ENCODE data around the gene CHID1. TPM values are rescaled to one million over a fixed set of nuclear protein-coding genes. Genes with fewer than 3 reads are reported as not detected.

Gene CHID1
- total RNA-seq, 2 donors from 2014 or later = 46.4 to 113 TPM

DNA sequence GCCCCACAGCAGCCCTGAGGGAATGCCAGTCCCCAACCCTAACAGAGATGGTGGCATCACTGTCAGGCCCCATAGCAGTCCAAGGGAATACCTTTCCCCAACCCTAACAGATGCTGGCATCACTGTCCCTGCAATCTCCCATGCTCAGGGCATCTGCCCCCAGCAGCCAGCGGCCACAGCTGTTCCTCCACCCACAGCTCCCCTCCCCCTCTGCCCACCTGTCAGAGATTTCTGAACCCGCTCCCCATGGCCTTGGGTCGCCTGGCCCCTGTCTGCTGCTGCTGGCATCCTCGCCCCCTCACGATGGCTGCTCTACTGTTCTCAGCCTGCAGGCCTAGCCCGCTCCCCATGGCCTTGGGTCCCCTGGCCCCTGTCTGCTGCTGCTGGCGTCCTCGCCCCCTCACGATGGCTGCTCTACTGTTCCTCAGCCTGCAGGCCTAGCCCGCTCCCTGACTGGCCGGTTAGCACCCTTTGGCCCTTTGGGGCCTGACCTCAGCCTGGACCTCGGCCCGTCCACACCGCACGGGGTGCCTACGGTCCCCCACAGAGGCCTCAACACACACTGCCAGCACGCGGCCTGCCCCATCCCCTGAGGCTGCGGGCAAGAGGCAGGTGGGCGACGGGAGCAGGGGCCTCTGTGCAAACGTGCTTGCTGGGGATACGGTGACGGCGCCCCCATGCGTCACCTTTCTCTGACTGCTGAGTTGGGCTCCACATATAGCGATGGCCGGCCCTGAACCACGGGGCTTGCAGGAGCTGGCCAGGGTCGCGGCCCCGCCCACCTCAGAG, 20.7 kb downstream of the CHID1 start:
- DNase-seq = no peak
- intact Hi-C loops (cut with DNase I) = no loop called here
- Histone ChIP-seq H3K4me3 (no peak overlapping the region), H3K4me1 (no peaks in the 10 kb centered on the region), H3K9ac (ENCODE audit: low read depth in 2 of 2, low read length in 2 of 2) (no peak overlapping the region), H3K27me3 (no peaks in the 10 kb centered on the region), H3K9me3 (no peaks in the 10 kb centered on the region), H3K36me3 (no peaks in the 10 kb centered on the region), H3K27ac (no peak overlapping the region)
- TF ChIP-seq, protein P1, sequence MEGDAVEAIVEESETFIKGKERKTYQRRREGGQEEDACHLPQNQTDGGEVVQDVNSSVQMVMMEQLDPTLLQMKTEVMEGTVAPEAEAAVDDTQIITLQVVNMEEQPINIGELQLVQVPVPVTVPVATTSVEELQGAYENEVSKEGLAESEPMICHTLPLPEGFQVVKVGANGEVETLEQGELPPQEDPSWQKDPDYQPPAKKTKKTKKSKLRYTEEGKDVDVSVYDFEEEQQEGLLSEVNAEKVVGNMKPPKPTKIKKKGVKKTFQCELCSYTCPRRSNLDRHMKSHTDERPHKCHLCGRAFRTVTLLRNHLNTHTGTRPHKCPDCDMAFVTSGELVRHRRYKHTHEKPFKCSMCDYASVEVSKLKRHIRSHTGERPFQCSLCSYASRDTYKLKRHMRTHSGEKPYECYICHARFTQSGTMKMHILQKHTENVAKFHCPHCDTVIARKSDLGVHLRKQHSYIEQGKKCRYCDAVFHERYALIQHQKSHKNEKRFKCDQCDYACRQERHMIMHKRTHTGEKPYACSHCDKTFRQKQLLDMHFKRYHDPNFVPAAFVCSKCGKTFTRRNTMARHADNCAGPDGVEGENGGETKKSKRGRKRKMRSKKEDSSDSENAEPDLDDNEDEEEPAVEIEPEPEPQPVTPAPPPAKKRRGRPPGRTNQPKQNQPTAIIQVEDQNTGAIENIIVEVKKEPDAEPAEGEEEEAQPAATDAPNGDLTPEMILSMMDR (IDR thresholded peaks at IDR 0.05) = no peak

DNA sequence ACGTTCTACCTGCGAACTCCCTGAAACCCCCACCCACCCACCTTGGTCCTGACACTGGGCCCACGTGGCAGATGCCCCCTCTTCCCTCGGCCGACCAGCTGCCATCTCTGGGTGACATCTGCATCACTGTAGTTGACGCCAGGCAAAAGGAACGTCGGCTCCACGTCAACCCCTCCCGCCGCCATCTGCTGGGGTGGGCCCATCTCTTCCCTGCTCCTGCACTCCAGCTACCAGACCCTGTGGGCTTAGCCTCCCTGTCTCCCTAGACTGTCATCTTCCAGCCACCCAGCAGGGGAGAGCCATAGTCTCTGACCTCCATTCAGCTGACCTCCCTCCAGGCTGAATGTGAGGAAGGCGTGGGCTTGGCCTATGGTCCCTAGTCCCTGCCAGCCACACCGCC, 21.4 kb downstream of the CHID1 start:
- no peaks in the 10 kb centered on the region for H3K27me3 ChIP-seq
- TF ChIP-seq, protein P1 (IDR thresholded peaks at IDR 0.05) = no peak
- H3K36me3 ChIP-seq = no peaks in the 10 kb centered on the region
- no peak overlapping the region for H3K27ac ChIP-seq
- no peak overlapping the region for H3K4me3 ChIP-seq
- intact Hi-C loops (cut with DNase I) = no loop called here
- no peaks in the 10 kb centered on the region for H3K4me1 ChIP-seq
- no peak overlapping the region for H3K9ac ChIP-seq (ENCODE audit: low read depth in 2 of 2, low read length in 2 of 2)
- no peaks in the 10 kb centered on the region for H3K9me3 ChIP-seq
- no peak for DNase-seq

DNA sequence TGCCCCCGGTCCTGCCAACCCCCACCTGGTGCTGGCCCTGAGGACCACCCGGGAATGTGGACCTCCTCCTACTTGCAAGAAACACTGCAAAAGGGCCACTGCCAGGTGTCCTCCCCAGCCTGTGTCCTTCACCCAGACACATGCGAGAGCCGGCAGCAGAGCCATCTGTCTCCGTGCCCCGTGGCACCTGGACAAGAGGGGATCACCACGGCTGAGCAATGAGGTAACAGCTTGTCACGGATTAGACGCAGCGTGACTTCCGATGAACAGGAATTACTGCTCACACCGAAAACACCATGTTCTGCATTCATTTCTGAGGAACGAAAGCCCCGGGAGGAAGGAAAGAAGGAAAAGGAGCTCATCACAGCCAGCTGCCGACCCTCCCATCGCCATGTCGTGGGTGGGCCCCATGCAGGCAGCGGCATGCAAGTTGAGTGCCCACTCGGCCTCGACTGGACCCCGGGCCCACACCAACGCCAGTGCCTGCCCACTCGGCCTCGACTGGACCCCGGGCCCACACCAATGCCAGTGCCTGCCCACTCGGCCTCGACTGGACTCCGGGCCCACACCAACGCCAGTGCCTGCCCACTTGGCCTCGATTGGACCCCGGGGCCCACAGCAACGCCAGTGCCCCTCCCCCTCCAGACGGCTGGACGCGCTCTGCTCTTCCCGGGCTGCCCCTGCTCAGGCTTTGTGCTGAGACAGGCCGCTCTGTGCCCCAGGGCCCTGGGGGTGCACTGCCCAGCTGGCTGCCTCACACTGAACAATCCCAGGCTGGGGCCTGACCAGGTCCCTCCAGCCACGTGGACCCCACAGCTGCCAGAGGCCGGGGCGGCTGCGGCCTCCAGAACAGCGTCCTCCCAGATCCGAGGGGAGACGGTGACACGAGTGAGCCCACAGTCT, 22.0 kb downstream of the CHID1 start:
- Histone ChIP-seq H3K36me3 (no peaks in the 10 kb centered on the region), H3K9ac (ENCODE audit: low read depth in 2 of 2, low read length in 2 of 2) (no peak overlapping the region), H3K27ac (no peak overlapping the region), H3K9me3 (no peaks in the 10 kb centered on the region), H3K4me1 (no peaks in the 10 kb centered on the region), H3K27me3 (no peaks in the 10 kb centered on the region), H3K4me3 (no peak overlapping the region)
- DNase-seq = no peak
- intact Hi-C loops (cut with DNase I) = no loop called here
- TF ChIP-seq, protein P1 (IDR thresholded peaks at IDR 0.05) = no peak

DNA sequence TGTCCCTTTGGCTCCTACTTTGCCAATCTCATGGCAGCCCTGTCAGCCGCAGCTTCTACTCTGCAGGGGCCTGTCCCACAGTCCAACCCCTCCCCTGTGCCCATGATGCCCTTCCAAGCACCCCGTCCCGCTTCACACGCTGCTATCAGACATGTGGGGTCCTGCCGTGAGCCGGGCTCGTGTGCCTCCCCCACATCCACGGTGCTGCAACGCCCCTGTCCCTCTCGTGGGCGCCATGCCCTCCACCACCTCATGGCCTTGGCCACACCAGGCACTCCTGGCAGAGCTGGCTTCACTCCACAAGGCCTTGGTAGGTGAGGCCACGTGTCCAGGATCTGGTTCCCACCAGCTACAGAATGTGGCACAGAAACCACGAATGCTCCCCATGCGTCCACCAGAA, 23.0 kb downstream of the CHID1 start:
- Histone ChIP-seq H3K9me3 (no peaks in the 10 kb centered on the region), H3K36me3 (no peaks in the 10 kb centered on the region), H3K4me1 (no peaks in the 10 kb centered on the region), H3K27ac (no peak overlapping the region), H3K4me3 (no peak overlapping the region), H3K9ac (ENCODE audit: low read depth in 2 of 2, low read length in 2 of 2) (no peak overlapping the region), H3K27me3 (no peaks in the 10 kb centered on the region)
- TF ChIP-seq, protein P1 (IDR thresholded peaks at IDR 0.05) = no peak
- DNase-seq = no peak
- intact Hi-C loops (cut with DNase I) = no loop called here

DNA sequence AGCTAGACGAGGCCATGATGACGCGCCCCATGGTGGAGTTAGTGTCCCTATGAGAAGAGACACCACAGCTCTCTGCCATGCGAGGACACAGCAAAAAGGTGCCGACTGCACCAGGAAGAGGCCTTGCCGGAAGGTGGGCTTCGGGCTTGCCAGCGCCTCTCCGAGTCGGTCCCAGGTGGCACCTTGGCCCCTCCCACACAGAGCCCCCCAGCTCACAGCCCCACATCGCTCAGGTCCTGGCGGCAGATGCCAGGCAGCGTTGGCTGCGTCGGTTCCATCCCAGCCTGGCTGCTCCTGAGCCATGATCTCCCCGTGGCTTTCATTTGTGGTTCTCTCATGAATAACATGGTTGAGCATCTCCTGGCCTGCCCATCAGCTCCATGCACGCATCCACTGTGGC, 24.0 kb downstream of the CHID1 start:
- TF ChIP-seq, protein P1 (IDR thresholded peaks at IDR 0.05) = no peak
- Histone ChIP-seq H3K4me1 (no peaks in the 10 kb centered on the region), H3K27ac (no peak overlapping the region), H3K9me3 (no peaks in the 10 kb centered on the region), H3K9ac (ENCODE audit: low read depth in 2 of 2, low read length in 2 of 2) (no peak overlapping the region), H3K27me3 (no peaks in the 10 kb centered on the region), H3K36me3 (no peaks in the 10 kb centered on the region), H3K4me3 (no peak overlapping the region)
- intact Hi-C loops (cut with DNase I) = no loop called here
- no peak for DNase-seq

Data from colonic mucosa (tissue), 4 donors.